ENCODE measurements around the gene TRAPPC2. TPM values are rescaled to one million over a fixed set of nuclear protein-coding genes. Genes with fewer than 3 reads are reported as not detected.
A peak's percentile ranks its signal among the peaks of the same experiment; 100 is the strongest.

The TRAPPC2 gene
- total RNA-seq, 1 donor from 2014 or later, result 14.7 TPM

- no peak overlapping the region for H3K27ac Mint-ChIP-seq (ENCODE audit: unreplicated experiment)
- H3K36me3 Mint-ChIP-seq (ENCODE audit: unreplicated experiment), result peaks cover 9% of the 10 kb centered on the region
- DNase-seq (ENCODE audit: extremely low spot score, unreplicated experiment), result no peak
- H3K4me1 Mint-ChIP-seq (ENCODE audit: unreplicated experiment), result peaks cover 4% of the 10 kb centered on the region
- no peaks in the 10 kb centered on the region for H3K27me3 Mint-ChIP-seq (ENCODE audit: unreplicated experiment)
- peaks cover 14% of the 10 kb centered on the region for H3K9me3 Mint-ChIP-seq (ENCODE audit: unreplicated experiment)
- H3K4me3 Mint-ChIP-seq (ENCODE audit: unreplicated experiment), result no peak overlapping the region
- no peak for TF ChIP-seq CTCF (IDR thresholded peaks at IDR 0.05)
Observed at GRCh38 chrX:13721371-13721770, 13.0 kb downstream of the TRAPPC2 start.

GRCh38 chrX:13719192-13719856, 15.1 kb downstream of the TRAPPC2 start:
- no peak for DNase-seq (ENCODE audit: extremely low spot score, unreplicated experiment)
- Mint-ChIP-seq H3K27me3 (ENCODE audit: unreplicated experiment) (no peaks in the 10 kb centered on the region), H3K27ac (ENCODE audit: unreplicated experiment) (no peak overlapping the region), H3K9me3 (ENCODE audit: unreplicated experiment) (peaks cover 11% of the 10 kb centered on the region), H3K4me3 (ENCODE audit: unreplicated experiment) (no peak overlapping the region), H3K36me3 (ENCODE audit: unreplicated experiment) (peaks cover 16% of the 10 kb centered on the region), H3K4me1 (ENCODE audit: unreplicated experiment) (peaks cover 4% of the 10 kb centered on the region)
- TF ChIP-seq CTCF (IDR thresholded peaks at IDR 0.05), result no peak

- Mint-ChIP-seq H3K9me3 (ENCODE audit: unreplicated experiment) (peaks cover 3% of the 10 kb centered on the region), H3K4me1 (ENCODE audit: unreplicated experiment) (peaks cover 4% of the 10 kb centered on the region), H3K36me3 (ENCODE audit: unreplicated experiment) (peaks cover 9% of the 10 kb centered on the region), H3K27ac (ENCODE audit: unreplicated experiment) (peak overlapping the region; percentile 38), H3K4me3 (ENCODE audit: unreplicated experiment) (no peak overlapping the region), H3K27me3 (ENCODE audit: unreplicated experiment) (no peaks in the 10 kb centered on the region)
- no peak for DNase-seq (ENCODE audit: extremely low spot score, unreplicated experiment)
- TF ChIP-seq CTCF (IDR thresholded peaks at IDR 0.05), result no peak
Observed at GRCh38 chrX:13717700-13718472, 16.5 kb downstream of the TRAPPC2 start.

DNA sequence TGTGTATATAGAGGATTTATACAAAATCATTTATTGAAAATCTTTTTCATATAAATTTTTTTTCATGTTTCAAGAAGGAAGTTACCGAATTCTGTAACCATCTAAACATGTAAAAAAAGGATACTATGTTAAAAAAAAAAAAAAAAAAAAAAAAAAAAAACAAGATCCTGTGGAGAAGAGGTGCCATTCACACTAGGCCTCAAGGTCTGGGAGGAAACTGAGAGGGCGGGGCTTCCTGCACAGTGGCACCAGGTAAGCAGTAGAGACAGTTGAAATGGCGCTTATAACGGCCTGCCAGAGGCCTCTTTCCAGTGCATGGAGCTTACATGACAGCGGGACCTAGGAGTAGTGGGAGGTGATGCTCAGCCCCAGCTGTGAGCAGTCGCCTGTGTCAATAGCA, 17.5 kb downstream of the TRAPPC2 start:
- TF ChIP-seq CTCF (IDR thresholded peaks at IDR 0.05), result no peak
- H3K4me1 Mint-ChIP-seq (ENCODE audit: unreplicated experiment), result peaks cover 4% of the 10 kb centered on the region
- H3K27ac Mint-ChIP-seq (ENCODE audit: unreplicated experiment), result no peak overlapping the region
- peaks cover 3% of the 10 kb centered on the region for H3K9me3 Mint-ChIP-seq (ENCODE audit: unreplicated experiment)
- H3K36me3 Mint-ChIP-seq (ENCODE audit: unreplicated experiment), result peaks cover 9% of the 10 kb centered on the region
- no peak overlapping the region for H3K4me3 Mint-ChIP-seq (ENCODE audit: unreplicated experiment)
- H3K27me3 Mint-ChIP-seq (ENCODE audit: unreplicated experiment), result no peaks in the 10 kb centered on the region
- no peak for DNase-seq (ENCODE audit: extremely low spot score, unreplicated experiment)

DNA sequence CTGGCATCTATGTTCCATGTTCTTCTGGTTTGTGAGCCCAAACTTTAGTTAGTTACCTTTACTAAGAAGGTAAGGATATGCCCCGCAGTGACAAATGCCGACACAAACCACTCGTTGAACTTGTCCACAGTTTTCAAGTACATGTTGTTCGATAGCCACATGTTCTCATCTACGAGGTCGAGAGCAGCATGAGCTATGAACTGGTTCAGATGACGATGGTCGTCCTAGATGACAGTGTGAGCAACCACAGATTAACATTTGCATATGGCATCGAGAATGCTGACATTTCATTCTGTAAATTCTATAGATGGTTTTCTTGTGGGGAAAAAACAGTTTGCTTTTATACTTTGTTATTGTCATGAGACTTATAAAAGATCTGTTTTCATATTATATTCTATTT, 18.0 kb downstream of the TRAPPC2 start:
- Mint-ChIP-seq H3K27me3 (ENCODE audit: unreplicated experiment) (no peaks in the 10 kb centered on the region), H3K36me3 (ENCODE audit: unreplicated experiment) (peaks cover 9% of the 10 kb centered on the region), H3K27ac (ENCODE audit: unreplicated experiment) (no peak overlapping the region), H3K4me3 (ENCODE audit: unreplicated experiment) (no peak overlapping the region), H3K9me3 (ENCODE audit: unreplicated experiment) (peaks cover 3% of the 10 kb centered on the region), H3K4me1 (ENCODE audit: unreplicated experiment) (peaks cover 2% of the 10 kb centered on the region)
- no peak for TF ChIP-seq CTCF (IDR thresholded peaks at IDR 0.05)
- DNase-seq (ENCODE audit: extremely low spot score, unreplicated experiment), result no peak
